Muscle of back (tissue), 11 donors: ENCODE data around the gene MDGA2. TPM values are rescaled to one million over a fixed set of nuclear protein-coding genes. Genes with fewer than 3 reads are reported as not detected.
"Not testable (repeated sequence)": the region's sequence is repeated elsewhere in the genome, so short reads cannot be mapped to it uniquely, and the experiment has no call there.

Source experiments
- DNase-seq, 3 donors: peaks; one replicate each; pipeline versions ENCODE4 v3.0.0 to v3.0.0-alpha.2; 2013
- polyA plus RNA-seq, 10 donors: library from polyadenylated mRNA; unstranded; fragments of 120-200 nt; gene quantifications; one replicate each; pipeline ENCODE4 v1.2.1, GENCODE V29; 2013; ENCODE audit not compliant: insufficient read length in 10 of 10

Gene MDGA2
- polyA plus RNA-seq, 10 donors, result 0.14 to 0.71 (median 0.37) TPM

DNA sequence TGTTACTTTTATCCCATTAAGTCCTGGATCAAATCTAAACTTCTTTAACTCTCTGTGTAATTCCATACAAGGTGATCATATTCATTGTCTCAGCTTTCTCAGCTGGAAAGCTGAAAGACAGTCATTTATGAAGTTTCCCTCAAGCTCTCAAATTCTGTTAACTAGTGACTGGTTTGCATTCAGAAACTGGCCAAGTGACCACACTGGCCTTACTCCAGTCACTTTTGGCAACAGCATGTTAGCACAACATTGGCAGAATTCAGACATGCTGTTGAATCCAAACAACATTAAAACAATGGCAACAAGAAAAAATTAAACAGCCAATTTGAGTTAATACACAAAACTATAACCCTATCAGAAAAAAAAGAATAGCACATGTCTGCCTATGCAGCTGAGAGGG lies 343.3 kb downstream of the MDGA2 start:
- DNase-seq, result no peak

DNA sequence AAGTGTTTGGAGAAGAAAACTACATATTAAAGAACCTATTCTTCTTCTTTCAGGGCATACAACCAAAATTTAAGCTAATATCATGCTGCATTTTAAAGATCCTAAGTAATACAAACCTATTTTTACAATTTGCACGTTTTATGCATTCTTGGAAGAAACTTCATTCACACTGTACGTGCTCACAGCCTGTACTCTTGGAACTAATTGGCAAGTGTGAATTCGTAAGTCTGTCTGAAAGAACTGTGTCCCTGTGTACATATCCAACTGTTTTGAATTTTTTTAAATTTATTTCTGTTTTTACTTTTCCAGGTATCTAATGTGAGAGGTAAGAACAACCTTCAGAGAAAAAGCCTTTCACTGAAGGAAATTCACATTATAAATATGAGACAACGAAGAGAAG lies 347.0 kb downstream of the MDGA2 start:
- no peak for DNase-seq

DNA sequence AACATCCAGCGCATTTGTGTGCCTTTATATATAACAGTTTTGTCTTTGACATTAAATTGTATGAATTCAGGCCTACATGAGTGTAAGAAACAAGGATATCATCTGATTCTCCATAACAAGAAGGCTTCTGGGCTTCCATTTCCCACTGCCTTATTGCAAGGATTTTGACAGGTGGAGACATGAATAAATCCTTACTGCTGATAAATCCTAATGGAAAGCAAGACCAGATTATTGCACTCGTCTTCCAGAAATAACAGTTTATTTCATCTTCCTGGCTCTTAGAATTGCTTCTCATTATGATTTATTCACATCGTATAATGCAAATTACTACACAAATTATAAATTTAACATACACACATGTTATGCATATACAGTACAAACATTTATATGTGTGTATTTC lies 348.1 kb downstream of the MDGA2 start:
- DNase-seq, result no peak

DNA sequence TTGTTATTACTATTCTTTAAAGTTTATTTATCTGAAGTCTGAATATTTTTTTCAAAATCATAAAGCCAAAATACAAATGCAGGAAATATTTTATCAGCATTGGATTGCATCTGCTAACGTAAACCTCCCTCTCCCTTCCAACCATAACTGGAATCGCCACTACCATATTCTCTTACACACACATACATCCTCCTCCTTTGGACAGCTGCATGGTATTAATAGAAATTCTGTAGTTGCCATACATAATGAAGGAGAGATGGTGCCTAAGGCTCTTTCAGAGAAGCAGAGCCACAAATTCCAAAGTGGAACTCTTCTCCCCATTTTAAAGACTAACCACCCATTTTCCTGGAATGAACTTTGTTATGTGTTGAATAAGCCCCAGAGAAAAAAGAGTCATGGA lies 352.7 kb downstream of the MDGA2 start:
- DNase-seq, result peak in 1 of 3 donors; percentile 36

DNA sequence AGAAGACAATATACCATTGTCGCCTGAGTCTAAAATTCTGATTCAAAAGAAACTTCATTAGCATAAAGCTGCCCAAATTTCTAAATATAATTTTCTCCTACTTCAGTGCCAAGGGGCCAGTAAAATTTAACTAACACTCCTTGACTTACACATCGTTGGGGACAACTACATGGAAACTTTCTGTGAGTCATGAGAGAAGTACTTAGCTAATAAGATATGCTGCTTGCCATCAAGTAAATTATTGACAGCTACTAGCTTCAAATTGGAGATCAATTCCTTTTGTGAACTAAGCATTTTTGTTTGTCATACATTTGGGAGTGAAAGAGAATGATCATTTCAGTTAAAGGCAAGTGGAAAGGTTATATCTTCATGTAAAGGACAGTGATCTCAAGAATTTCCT lies 373.3 kb downstream of the MDGA2 start:
- no peak for DNase-seq

DNA sequence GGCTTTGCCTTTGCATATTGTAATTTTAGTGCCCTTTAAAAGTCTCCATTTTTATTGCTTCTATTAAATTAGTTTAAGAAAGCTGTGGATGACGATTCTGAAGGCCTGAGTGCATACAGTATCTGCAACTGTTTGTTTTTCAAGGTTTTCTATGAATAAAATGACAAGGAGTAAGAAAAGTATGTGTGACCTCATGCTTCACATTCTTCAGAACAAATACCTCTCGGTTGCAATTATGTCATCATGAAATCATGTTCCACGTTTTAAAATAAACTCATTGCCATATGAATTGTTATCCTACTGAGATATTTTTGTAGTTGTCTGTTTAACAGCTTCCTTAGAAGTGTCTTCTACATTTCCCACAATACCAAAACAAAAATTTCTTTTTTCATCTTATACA lies 374.6 kb downstream of the MDGA2 start:
- no peak for DNase-seq

DNA sequence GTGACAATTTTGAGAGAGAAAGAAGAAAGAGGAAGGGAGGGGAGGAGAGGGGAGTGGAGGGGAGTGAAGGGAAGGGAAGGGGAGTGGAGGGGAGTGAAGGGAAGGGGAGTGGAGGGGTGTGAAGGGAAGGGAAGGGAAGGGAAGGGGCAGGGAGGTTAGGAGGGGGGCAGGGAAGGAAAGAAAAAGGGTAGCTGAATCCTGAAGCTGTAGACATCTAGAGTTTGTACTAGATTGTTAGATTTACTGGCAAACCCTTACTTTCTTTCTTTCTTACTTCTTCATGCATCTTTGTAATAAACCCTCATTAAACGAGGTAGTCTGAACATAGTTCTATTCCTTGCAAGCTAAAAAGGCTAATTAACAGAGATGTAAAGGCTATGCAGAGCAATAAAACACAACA lies 378.0 kb downstream of the MDGA2 start:
- DNase-seq, result no peak

DNA sequence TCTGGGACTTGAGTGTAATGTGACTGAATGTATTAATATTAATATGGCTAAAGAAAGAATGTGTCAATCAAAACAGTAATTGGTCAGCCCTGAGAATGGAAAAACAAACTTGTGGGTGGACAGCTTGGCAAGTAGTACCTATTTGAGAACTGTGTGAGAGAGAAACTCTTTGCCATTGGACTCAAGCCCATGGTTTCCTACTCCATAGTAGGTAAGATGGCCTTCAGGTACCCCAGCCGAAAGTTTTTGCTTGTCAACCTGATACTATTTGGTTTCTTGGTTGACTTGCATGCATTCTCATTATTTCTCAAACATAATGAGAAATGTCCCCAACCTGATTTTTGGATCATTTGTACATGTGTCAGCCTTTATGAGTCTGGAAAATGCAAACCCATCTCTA lies 391.1 kb downstream of the MDGA2 start:
- no peak for DNase-seq

DNA sequence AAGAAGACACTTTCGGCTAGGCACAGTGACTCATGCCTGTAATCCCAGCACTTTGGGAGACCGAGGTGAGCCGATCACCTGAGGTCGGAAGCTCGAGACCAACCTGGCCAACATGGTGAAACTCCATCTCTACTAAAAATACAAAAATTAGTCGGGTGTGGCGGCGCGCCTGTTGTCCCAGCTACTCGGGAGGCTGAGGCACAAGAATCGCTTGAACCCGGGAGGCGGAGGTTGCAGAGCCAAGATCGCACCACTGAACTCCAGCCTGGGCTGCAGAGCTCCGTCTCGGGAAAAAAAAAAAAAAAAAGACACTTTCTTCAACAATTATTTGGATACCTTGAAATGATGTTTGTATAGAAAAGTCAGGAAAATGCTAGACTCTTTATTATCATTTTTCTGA lies 393.6 kb downstream of the MDGA2 start:
- not testable (repeated sequence) for DNase-seq

DNA sequence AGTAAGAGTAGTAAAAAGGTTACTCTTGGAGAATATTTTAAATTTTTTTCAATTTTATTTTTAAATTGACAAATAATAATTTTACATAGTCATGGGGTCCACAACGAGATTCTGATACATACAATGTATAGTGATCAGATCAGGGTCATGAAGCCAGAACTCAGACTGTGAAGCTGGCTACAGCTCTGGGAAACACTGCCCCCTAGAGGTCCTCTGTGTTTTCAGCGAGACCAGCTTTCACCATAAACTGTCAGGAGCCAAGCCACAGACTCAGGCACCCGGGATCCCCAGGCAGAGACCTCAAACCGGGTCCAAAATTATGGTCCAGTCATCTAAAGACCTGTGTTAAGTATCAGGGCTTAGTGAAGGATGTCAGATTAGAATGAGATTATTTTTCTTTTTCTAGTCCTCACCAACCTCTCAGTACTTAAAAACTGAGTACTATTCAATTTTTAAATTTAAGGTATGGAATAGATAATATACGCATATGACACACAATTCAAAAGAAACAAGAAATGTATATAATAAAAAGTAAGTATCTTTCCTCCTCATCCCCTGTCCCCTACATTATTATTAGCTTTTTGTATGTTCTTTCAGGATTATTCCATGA lies 397.1 kb downstream of the MDGA2 start:
- peak; percentile 20 to 35 (median 21) for DNase-seq

DNA sequence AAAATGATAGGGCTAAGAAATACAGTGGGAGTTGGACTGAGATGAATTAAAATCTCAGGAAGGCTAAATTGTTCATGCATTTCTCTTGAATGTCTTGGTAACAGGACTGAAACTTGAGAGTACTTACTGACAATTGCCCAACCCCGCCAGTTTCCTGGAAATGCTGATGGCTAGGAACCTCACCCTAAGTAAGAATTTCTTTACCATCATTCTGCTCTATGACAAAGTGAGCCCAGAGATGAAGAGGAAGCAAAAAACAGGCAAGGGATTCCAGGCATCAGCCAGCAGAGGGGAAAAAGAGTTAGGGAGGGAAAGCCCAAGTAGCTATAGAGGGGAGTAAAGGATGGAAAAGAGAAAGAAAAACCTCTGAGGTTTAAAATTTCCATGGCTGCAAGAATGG lies 397.7 kb downstream of the MDGA2 start:
- no peak for DNase-seq

DNA sequence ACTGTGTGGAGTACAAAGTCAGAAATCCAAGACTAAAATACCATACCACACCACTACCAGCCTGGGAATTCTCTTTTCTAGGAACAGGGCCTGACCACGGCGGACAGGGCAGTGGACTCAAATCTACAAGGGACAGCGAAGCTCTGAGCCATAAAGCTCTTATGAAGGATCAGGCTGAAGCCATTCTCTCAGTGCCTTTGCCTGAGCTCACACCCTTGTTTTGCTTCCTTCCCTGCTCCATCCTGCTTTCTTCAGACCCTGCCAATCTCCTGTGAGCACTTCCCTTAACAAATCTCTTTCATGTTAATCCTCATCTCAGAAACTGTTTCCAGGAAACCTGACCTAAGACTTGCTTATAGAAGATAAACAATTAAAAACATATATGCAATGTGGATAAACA lies 398.5 kb downstream of the MDGA2 start:
- no peak for DNase-seq

DNA sequence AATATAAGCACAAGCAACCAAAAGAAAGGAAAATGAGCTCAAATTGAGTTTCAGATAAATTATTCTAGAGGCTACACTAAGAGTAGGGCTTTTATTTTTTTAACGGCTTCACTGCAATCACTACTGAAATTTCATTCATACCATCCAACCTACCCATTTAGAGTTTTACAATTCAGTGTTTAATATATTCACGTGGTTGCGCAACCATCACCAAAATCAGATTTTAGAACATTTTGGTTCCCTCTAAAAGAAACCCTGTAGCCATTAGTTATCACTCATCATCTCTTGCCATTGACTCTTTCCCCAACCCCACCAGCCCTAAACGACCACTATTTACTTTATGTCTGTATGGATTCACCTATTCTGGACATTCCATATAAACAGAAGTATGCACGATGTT lies 401.5 kb downstream of the MDGA2 start:
- DNase-seq, result no peak

DNA sequence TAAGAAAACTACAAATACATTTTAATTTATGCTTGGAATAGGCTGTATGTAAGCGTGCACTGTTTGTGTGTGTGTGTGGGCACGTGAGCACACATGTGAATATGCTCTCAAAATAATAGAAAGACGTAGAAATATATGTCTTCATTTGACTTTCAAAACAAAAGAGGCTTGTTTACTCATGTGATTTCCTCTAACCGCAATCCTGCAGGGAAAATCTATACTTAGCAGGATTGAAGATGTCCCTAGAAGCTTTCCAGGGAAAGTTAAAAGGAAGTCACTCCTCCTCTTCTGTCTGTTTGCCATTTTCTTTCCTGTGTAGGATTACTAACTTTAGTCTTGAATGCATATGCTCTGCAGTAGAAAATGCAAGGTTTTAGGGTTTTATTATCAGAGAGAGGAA lies 404.7 kb downstream of the MDGA2 start:
- peak; percentile 3 to 47 (median 11) for DNase-seq

DNA sequence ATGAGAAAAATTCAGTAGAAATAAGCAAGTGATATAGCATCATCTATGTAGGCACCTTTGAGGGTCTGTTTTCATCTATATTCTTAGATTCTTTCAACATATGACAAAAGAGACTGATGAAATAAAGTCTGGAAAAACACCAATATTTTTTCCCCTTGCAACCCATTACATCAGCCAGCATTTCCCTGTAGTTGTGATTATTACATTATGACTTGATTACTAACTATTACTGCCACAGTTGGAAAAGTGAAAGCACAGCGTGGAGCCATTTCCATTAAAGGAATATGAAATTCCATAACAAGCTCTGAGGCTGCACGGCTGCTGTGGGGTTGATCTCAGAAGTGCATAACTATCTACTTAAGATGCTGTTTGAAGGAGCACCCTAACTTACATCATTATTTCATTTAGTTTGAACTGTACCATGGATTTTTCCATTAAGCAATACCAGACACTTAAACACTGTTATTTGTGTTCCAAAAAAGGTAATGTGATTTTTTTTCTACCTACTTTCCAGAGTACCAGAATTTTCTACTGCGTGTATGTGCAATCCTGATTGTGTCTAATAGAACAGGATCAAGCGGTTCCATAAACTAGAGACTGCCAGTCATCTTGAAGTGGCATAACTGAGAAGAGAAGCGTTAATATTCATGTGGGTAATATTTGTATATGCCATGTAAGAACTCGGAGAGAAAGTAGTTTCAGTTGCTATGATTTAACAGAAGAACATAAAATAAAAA lies 405.5 kb downstream of the MDGA2 start:
- peak in 2 of 3 donors; percentile 2 to 33 for DNase-seq

DNA sequence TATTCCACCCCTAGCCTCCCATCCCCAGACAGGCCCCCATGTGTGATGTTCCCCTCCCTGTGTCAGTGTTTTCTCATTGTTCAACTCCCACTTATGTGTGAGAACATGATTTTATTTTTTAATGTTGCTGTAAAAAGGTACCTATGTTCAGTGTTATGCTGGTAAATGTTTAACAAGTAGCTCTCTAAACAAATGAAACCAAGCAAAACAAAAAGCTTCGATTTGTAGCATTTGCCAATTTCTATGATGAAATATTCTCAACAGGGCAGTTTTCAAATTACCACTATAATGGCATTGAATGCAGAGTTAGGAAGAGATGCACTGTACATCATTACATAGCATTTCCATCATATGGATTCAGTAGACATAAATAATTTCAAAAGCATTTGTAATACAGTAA lies 410.6 kb downstream of the MDGA2 start:
- DNase-seq, result no peak

DNA sequence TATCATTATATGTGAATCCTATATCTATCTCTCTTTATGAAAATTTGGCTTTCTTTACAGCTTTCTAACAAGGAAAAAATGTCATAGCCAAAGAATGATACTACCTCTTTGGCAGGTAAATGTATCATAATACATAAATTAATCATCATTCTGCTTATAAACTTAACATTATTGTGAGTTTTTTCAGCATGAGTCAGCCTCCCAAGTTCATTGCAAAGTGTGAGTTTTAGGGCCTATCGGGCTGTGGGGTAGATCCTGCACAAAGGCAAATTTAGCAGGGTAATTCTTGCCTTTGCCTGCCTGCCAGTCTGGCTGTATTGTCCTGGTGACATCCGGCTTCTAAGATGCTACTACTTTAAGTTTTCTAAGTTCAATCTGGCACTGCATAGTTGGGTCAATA lies 412.6 kb downstream of the MDGA2 start:
- DNase-seq, result no peak

DNA sequence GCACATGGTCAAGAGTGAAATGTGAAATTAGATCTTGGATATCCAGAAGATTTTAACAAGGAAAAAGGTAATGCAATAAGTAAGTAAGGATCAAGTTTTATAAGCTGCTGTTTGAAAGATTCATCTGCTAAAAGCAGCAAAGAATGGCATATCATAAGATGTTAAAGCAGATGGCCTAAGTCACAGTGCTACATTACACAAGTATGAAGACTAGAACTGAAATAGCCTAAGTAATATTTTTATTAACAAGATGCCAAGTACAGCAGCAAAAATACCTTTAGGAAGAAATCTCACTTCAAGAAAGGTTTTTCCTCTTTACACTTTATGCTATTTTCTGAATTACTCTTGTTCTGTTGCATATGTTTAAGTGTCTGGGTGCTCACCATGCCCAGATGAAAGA lies 414.1 kb downstream of the MDGA2 start:
- no peak for DNase-seq

DNA sequence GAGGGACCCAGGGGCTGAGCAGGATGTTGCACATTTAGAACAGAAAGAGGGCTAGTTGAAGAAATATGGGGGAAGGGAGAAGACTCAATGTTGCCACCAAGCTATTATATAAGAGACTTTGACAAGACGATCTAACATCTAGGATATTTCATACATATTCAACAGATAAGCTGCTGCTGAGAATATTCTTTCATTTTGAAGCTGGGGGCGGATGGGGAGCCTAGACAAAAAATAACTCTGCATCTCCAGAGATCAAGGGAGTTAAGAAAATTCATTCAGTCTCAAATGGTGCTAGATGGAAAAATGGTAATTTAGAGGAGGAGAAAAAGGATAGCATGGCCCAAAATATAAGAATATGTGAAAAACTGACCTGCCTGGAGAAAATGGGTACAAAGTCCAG lies 415.6 kb downstream of the MDGA2 start:
- no peak for DNase-seq

DNA sequence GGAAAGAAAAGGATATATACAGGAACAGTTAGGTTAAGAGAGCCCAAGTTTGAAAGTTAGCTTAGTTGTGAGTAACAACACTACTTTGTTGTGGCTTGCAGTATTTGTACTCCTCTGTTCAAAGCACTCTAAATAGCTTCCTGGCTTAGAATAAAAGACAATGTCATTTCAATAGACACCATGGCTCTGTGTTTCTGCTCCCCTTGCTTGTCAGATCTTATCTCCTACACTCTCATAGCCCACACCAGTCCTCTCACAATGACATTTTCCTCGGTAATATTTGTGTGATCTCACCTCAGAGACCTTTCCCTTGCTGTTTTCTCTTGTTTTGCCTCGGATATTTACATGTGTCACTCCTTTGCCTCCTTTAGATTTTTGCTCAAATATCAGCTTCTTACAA lies 418.4 kb downstream of the MDGA2 start:
- no peak for DNase-seq

DNA sequence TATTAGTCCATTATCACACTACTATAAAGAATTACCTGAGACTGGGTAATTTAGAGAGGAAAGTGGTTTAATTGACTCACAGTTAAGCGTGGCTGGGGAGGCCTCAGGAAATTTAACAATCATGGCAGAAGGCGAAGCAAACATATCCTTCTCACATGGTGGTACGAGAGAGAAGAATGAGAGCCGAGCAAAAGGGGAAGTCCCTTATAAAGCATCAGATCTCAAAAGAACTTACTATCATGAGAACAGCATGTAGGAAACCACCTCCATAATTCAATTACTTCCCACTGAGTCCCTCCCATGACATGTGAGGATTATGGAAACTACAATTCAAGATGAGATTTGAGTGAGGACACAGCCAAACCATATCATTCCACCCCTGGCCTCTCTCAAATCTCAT lies 422.6 kb downstream of the MDGA2 start:
- no peak for DNase-seq

DNA sequence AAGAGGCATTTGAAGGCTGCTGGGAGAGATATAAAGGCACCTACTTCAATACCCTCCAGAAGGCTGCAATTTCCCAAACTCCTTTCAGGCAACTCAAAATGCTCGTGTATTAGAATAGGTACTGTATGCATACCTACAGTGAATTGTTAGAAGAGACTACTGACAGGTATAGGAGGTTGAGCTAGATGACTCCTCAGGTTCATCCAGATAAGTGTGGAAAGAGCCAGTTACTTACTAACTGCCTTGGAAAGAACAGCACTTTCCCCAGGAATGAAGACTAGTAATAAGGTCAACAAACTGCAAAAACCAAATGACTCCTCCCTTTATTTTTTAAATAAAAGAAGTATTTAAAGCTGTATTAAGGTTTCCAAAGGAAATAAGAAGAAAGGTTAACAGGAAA lies 429.0 kb downstream of the MDGA2 start:
- DNase-seq, result no peak

DNA sequence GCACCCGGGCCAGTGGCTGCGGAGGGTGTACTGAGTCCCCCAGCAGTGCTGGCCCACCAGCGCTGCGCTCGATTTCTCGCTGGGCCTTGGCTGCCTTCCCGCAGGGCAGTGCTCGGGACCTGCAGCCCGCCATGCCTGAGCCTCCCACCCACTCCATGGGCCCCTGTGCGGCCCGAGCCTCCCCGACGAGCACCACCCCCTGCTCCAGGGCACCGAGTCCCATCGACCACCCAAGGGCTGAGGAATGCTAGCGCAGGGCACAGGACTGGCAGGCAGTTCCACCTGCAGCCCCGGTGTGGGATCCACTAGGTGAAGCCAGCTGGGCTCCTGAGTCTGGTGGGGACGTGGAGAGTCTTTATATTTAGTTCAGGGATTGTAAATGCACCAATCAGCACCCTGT lies 432.8 kb downstream of the MDGA2 start:
- not testable (repeated sequence) for DNase-seq
